ENCODE measurements around the gene GINS3.
A peak's percentile ranks its signal among the peaks of the same experiment; 100 is the strongest.
"Not testable (repeated sequence)": the region's sequence is repeated elsewhere in the genome, so short reads cannot be mapped to it uniquely, and the experiment has no call there.

The GINS3 gene

GRCh38 chr16:58381661-58382060, 10.6 kb upstream of the GINS3 start:
- no peak for TF ChIP-seq MYC (IDR thresholded peaks at IDR 0.05; ENCODE audit: low read depth, low read length)
- TF ChIP-seq CTCF (IDR thresholded peaks at IDR 0.05; ENCODE audit: low read depth, low read length), result no peak

GRCh38 chr16:58384437-58385055, 7.7 kb upstream of the GINS3 start:
- TF ChIP-seq POLR2A (IDR thresholded peaks at IDR 0.05; ENCODE audit: extremely low read depth, insufficient read length), result no peak
- no peak overlapping the region for H3K4me3 ChIP-seq (ENCODE audit: low read depth, low read length)
- peak; percentile 85 for DNase-seq (ENCODE audit: low read depth)

More at GRCh38 chr16:58381661-58382060, 10.6 kb upstream of the GINS3 start:
- no peak for DNase-seq (ENCODE audit: low read depth)
- no peak overlapping the region for H3K4me3 ChIP-seq (ENCODE audit: low read depth, low read length)

DNA sequence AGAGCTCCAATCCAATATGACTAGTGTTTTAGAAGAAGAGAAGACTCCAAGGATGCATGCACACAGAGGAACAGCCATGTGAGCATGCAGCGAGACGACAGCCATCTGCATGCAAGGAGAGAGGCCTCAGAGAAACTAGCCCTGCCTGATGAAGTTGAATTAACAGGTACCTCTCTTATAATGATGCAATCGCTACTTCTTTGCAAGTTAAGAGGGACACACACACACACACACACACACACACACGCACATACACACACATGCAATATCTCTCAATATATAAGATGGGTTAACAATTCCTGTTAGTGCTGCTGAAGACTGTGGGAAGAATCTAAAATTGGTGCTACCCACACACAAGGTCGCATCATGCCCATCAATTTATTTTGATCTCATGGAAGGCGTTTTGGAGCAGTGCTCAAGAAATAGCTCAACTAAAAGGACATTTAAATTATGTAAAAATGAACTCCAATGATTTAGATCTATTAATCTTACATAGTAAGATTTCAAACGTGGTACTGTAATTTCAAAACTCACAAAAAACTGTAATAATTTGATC, 7.0 kb upstream of the GINS3 start:
- TF ChIP-seq CTCF (IDR thresholded peaks at IDR 0.05; ENCODE audit: low read depth, low read length) (no peak), MYC (IDR thresholded peaks at IDR 0.05; ENCODE audit: low read depth, low read length) (no peak), POLR2A (IDR thresholded peaks at IDR 0.05; ENCODE audit: extremely low read depth, insufficient read length) (no peak), MAX (IDR thresholded peaks at IDR 0.05; ENCODE audit: low read depth, low read length) (no peak)
- no peak for DNase-seq (ENCODE audit: low read depth)
- no peak overlapping the region for H3K4me3 ChIP-seq (ENCODE audit: low read depth, low read length)

- no peak for DNase-seq (ENCODE audit: low read depth)
- H3K4me3 ChIP-seq (ENCODE audit: low read depth, low read length), result no peak overlapping the region
- TF ChIP-seq POLR2A (IDR thresholded peaks at IDR 0.05; ENCODE audit: extremely low read depth, insufficient read length) (no peak), MAX (IDR thresholded peaks at IDR 0.05; ENCODE audit: low read depth, low read length) (no peak), MYC (IDR thresholded peaks at IDR 0.05; ENCODE audit: low read depth, low read length) (no peak), CTCF (IDR thresholded peaks at IDR 0.05; ENCODE audit: low read depth, low read length) (no peak)
Measured at GRCh38 chr16:58389724-58390123, 2.5 kb upstream of the GINS3 start.

GRCh38 chr16:58393138-58393504, 850 bp downstream of the GINS3 start:
- no peak for TF ChIP-seq POLR2A (IDR thresholded peaks at IDR 0.05; ENCODE audit: extremely low read depth, insufficient read length)
- TF ChIP-seq CTCF (IDR thresholded peaks at IDR 0.05; ENCODE audit: low read depth, low read length), result no peak
- TF ChIP-seq MAX (IDR thresholded peaks at IDR 0.05; ENCODE audit: low read depth, low read length), result no peak
- TF ChIP-seq MYC (IDR thresholded peaks at IDR 0.05; ENCODE audit: low read depth, low read length), result no peak
- DNase-seq (ENCODE audit: low read depth), result peak; percentile 31
- peak overlapping the region; percentile 99 for H3K4me3 ChIP-seq (ENCODE audit: low read depth, low read length)

DNA sequence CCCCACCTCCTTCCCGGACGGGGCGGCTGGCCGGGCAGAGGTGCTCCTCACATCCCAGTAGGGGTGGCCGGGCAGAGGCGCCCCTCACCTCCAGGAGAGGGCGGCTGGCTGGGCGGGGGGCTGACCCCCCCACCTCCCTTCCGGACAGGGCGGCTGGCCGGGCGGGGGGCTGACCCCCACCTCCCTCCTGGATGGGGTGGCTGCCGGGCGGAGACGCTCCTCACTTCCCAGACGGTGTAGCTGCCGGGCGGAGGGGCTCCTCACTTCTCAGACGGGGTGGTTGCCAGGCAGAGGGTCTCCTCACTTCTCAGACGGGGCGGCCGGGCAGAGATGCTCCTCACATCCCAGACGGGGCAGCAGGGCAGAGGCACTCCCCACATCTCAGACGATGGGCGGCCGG, 4.6 kb downstream of the GINS3 start:
- not testable (repeated sequence) for H3K4me3 ChIP-seq (ENCODE audit: low read depth, low read length); DNase-seq (ENCODE audit: low read depth)
